ENCODE data around the gene CPNE1. TPM values are rescaled to one million over a fixed set of nuclear protein-coding genes. Genes with fewer than 3 reads are reported as not detected.

CPNE1 gene
- total RNA-seq, 1 experiment from 2014 or later: 333 TPM

DNA sequence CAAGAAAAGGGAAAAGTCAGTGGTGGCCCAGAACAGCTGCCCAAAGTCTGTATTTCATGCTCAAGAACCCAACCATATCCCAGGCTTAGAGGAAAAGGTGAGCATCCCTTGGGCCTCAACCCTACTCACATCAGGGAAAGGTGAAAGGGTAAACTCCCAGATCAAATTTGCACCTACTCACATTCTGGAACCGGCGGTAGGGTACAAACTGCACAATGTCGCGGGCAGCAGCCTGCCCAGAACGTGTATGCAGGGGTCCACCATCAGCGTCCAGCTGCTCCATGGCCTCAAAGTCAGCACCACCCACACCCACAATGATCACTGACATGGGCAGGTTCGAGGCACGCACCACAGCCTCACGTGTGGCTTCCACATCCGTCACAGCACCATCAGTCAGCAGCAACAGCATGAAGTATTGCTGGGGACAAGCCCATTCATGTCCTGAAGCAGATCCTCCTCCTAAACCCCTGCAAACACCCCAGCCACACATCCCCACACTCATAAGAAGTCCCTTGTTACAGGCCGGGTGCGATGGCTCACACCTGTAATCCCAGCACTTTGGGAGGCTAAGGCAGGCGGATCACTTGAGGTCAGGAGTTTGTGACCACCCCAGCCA is 38.2 kb downstream of the CPNE1 start (continued):
- TF ChIP-seq, protein P1, sequence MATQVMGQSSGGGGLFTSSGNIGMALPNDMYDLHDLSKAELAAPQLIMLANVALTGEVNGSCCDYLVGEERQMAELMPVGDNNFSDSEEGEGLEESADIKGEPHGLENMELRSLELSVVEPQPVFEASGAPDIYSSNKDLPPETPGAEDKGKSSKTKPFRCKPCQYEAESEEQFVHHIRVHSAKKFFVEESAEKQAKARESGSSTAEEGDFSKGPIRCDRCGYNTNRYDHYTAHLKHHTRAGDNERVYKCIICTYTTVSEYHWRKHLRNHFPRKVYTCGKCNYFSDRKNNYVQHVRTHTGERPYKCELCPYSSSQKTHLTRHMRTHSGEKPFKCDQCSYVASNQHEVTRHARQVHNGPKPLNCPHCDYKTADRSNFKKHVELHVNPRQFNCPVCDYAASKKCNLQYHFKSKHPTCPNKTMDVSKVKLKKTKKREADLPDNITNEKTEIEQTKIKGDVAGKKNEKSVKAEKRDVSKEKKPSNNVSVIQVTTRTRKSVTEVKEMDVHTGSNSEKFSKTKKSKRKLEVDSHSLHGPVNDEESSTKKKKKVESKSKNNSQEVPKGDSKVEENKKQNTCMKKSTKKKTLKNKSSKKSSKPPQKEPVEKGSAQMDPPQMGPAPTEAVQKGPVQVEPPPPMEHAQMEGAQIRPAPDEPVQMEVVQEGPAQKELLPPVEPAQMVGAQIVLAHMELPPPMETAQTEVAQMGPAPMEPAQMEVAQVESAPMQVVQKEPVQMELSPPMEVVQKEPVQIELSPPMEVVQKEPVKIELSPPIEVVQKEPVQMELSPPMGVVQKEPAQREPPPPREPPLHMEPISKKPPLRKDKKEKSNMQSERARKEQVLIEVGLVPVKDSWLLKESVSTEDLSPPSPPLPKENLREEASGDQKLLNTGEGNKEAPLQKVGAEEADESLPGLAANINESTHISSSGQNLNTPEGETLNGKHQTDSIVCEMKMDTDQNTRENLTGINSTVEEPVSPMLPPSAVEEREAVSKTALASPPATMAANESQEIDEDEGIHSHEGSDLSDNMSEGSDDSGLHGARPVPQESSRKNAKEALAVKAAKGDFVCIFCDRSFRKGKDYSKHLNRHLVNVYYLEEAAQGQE (IDR thresholded peaks at IDR 0.05; ENCODE audit: low read depth): no peak
- TF ChIP-seq SP1 (IDR thresholded peaks at IDR 0.05; ENCODE audit: low read depth) (no peak), TCF7L2 (IDR thresholded peaks at IDR 0.05; ENCODE audit: borderline replicate concordance, extremely low read depth, insufficient read depth, insufficient read length) (no peak), RAD21 (IDR thresholded peaks at IDR 0.05; ENCODE audit: low read depth) (no peak), EZH2 (IDR thresholded peaks at IDR 0.05) (no peak), POLR2A (IDR thresholded peaks at IDR 0.05; ENCODE audit: borderline replicate concordance, extremely low read depth, insufficient read depth, insufficient read length) (no peak), EGR1 (IDR thresholded peaks at IDR 0.05; ENCODE audit: low read depth) (no peak)
- TF ChIP-seq, protein P2, sequence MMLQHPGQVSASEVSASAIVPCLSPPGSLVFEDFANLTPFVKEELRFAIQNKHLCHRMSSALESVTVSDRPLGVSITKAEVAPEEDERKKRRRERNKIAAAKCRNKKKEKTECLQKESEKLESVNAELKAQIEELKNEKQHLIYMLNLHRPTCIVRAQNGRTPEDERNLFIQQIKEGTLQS (IDR thresholded peaks at IDR 0.05): no peak

DNA sequence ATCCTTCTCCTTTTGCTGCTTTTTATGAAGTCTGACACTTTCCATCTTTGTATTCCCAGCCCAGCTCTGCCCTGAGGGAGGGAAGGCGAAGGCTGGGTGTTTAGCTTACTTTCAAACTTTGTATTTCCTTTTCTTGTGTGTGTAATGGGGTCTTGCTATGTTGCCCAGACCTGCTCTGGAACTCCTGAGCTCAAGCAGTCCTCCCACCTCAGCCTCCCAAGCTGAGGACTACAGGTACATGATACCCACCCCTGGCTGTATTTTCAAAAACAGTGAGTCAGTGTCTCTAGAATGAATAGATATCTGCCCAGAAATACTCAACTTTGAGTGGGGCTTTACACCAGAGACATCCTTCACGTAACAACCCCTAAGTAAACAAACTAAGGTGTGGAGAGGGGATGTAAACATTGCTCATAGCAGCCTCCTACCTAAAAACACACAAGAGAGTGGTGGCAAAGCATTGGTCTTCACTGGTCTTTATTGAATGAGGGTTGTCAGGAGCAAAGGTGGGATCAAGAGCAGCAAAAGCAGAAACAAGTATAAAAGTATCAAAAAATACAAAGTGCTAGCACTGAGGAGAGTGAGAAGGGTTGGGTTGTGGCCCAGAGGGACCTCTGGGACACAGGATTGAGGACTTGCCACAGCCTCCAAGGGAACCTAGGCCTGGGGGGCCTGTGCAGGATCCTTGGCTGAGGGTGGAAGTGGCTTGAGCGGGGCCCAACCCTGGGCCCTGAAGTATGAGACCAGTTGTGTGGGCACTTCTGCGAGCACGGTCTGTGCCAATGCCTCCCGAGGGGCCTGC is 38.9 kb downstream of the CPNE1 start:
- no peaks in the 10 kb centered on the region for H3K9me3 ChIP-seq (ENCODE audit: control insufficient read depth in 1 of 2, insufficient read depth in 1 of 2, low read depth in 1 of 2, low read length in 2 of 2)
- TF ChIP-seq CEBPB (IDR thresholded peaks at IDR 0.05; ENCODE audit: low read depth) (no peak), YY1 (IDR thresholded peaks at IDR 0.05; ENCODE audit: extremely low read depth, insufficient replicate concordance, low read depth, low read length) (no peak), POLR2AphosphoS5 (IDR thresholded peaks at IDR 0.05; ENCODE audit: low read depth, low read length) (no peak), POLR2A (IDR thresholded peaks at IDR 0.05; ENCODE audit: borderline replicate concordance, extremely low read depth, insufficient read depth, insufficient read length) (no peak), SRF (IDR thresholded peaks at IDR 0.05; ENCODE audit: low read depth) (no peak), JUND (IDR thresholded peaks at IDR 0.05) (no peak), ZNF274 (IDR thresholded peaks at IDR 0.05; ENCODE audit: low read depth, low read length) (no peak), FOSL1 (IDR thresholded peaks at IDR 0.05; ENCODE audit: low read depth) (no peak), EGR1 (IDR thresholded peaks at IDR 0.05; ENCODE audit: low read depth) (no peak), ELF1 (IDR thresholded peaks at IDR 0.05; ENCODE audit: borderline replicate concordance, low read depth) (no peak), TCF7L2 (IDR thresholded peaks at IDR 0.05; ENCODE audit: borderline replicate concordance, extremely low read depth, insufficient read depth, insufficient read length) (no peak)
- TF ChIP-seq, protein P2 (IDR thresholded peaks at IDR 0.05): no peak
- TF ChIP-seq, protein P3, sequence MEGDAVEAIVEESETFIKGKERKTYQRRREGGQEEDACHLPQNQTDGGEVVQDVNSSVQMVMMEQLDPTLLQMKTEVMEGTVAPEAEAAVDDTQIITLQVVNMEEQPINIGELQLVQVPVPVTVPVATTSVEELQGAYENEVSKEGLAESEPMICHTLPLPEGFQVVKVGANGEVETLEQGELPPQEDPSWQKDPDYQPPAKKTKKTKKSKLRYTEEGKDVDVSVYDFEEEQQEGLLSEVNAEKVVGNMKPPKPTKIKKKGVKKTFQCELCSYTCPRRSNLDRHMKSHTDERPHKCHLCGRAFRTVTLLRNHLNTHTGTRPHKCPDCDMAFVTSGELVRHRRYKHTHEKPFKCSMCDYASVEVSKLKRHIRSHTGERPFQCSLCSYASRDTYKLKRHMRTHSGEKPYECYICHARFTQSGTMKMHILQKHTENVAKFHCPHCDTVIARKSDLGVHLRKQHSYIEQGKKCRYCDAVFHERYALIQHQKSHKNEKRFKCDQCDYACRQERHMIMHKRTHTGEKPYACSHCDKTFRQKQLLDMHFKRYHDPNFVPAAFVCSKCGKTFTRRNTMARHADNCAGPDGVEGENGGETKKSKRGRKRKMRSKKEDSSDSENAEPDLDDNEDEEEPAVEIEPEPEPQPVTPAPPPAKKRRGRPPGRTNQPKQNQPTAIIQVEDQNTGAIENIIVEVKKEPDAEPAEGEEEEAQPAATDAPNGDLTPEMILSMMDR (IDR thresholded peaks at IDR 0.05 in 2 of 3, conservative IDR thresholded peaks at IDR 0.05 in 1 of 3; ENCODE audit: borderline replicate concordance in 1 of 3, insufficient read depth in 1 of 3, low read depth in 2 of 3, low read length in 2 of 3): no peak
- no peak overlapping the region for H3K4me2 ChIP-seq (ENCODE audit: low read length)
- intact Hi-C loops (cut with micrococcal nuclease): no loop called here
- H4K20me1 ChIP-seq (ENCODE audit: insufficient read depth): no peaks in the 10 kb centered on the region
- H3K9me2 ChIP-seq (ENCODE audit: insufficient read depth): no peaks in the 10 kb centered on the region
- RAD21 ChIA-PET (ENCODE audit: low non-redundant PET in 1 of 2, low total read pairs in 2 of 2, uncharacterized antibody in 2 of 2, unreplicated experiment in 2 of 2): no interaction called here
- H3K9ac ChIP-seq (ENCODE audit: low read length): no peak overlapping the region
- peaks cover 34 to 35% of the 10 kb centered on the region in 2 experiments; a peak in 3 of 4 replicates for H3K36me3 ChIP-seq (ENCODE audit: control insufficient read depth in 1 of 2, insufficient read depth in 2 of 2, low read length in 2 of 2)
- CTCF ChIA-PET: no interaction called here
- POLR2A ChIA-PET: no interaction called here
- H2AFZ ChIP-seq (ENCODE audit: low read depth, low read length, poor library complexity, severe bottlenecking): no peak overlapping the region
- no peak overlapping the region for H3K27ac ChIP-seq (ENCODE audit: low read depth, low read length)
- no peaks in the 10 kb centered on the region for H3K27me3 ChIP-seq (ENCODE audit: insufficient read depth, low read length)
- H3K4me1 ChIP-seq (ENCODE audit: control insufficient read depth in 1 of 2, insufficient read depth in 2 of 2, low read length in 2 of 2): no peaks in the 10 kb centered on the region
- H3K79me2 ChIP-seq (ENCODE audit: insufficient read depth, low read length): no peaks in the 10 kb centered on the region
- ATAC-seq (no peak), DNase-seq (ENCODE audit: low read depth, low spot score) (no peak)
- BruUV-seq (replicated peaks): no TSS peak
- no peak overlapping the region for H3K4me3 ChIP-seq (replicated peaks in 1 of 2; ENCODE audit: low read depth in 1 of 2, low read length in 2 of 2)

All from HCT116 (cell line).